Lower leg skin (tissue), 4 donors: ENCODE measurements around the gene HUNK. TPM values are rescaled to one million over a fixed set of nuclear protein-coding genes. Genes with fewer than 3 reads are reported as not detected.
A peak's percentile ranks its signal among the peaks of the same experiment; 100 is the strongest.

Source experiments
- DNase-seq, 2 donors: peaks; one replicate each; pipeline ENCODE4 v3.0.0-alpha.2; 2019; ENCODE audit warnings: low spot score in 2 of 2
- H3K4me3 ChIP-seq: fragments of 200-600 bp; sonication (generic); 2 replicates; pipeline ENCODE4 v1.5.1; 2017; ENCODE audit warnings: mild to moderate bottlenecking, low read depth; ENCODE audit not compliant: poor library complexity, severe bottlenecking
- POLR2A ChIP-seq, 2 donors: fragments of 450-650 bp; IDR thresholded peaks; one replicate each; pipeline ENCODE4 v1.6.1; 2016 to 2017; ENCODE audit warnings: antibody characterized with exemption in 2 of 2, mild to moderate bottlenecking in 1 of 2, moderate library complexity in 1 of 2
- WGBS, 2 donors: methylation state at CpG; one replicate each; pipeline ENCODE4 v1.1.5; 2018; 5-methylcytosine and 5-hydroxymethylcytosine counted together
- intact Hi-C: fragments of 100-400 bp; cut with DNase I; formaldehyde crosslinking; loops from one replicate; pipeline ENCODE4 v1.15.0; 2023; ENCODE audit warnings: low total_unique reads
- total RNA-seq, 4 donors: library from RNA; depleted of rRNA; stranded (reverse); fragments of >200 nt; gene quantifications; one replicate each; pipeline ENCODE4 v1.1.0, GENCODE V29; 2016
- TF ChIP-seq, protein P1 (sequence below), 3 donors: fragments of 450-650 bp; IDR thresholded peaks; one replicate each; pipeline ENCODE4 v1.5.1; 2016; ENCODE audit warnings: antibody characterized with exemption in 3 of 3, mild to moderate bottlenecking in 3 of 3, moderate library complexity in 2 of 3

Gene HUNK
- total RNA-seq, 4 donors from 2014 or later: 2.8 to 4.0 (median 3.5) TPM

- DNase-seq: no peak
- WGBS, 2 donors: 93 to 98% methylated on average over 3 of the region's 3 CpGs
- TF ChIP-seq POLR2A (IDR thresholded peaks at IDR 0.05): no peak
- TF ChIP-seq, protein P1, sequence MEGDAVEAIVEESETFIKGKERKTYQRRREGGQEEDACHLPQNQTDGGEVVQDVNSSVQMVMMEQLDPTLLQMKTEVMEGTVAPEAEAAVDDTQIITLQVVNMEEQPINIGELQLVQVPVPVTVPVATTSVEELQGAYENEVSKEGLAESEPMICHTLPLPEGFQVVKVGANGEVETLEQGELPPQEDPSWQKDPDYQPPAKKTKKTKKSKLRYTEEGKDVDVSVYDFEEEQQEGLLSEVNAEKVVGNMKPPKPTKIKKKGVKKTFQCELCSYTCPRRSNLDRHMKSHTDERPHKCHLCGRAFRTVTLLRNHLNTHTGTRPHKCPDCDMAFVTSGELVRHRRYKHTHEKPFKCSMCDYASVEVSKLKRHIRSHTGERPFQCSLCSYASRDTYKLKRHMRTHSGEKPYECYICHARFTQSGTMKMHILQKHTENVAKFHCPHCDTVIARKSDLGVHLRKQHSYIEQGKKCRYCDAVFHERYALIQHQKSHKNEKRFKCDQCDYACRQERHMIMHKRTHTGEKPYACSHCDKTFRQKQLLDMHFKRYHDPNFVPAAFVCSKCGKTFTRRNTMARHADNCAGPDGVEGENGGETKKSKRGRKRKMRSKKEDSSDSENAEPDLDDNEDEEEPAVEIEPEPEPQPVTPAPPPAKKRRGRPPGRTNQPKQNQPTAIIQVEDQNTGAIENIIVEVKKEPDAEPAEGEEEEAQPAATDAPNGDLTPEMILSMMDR (IDR thresholded peaks at IDR 0.05): no peak
Measured at GRCh38 chr21:32009263-32009662, 136.4 kb downstream of the HUNK start.

DNA sequence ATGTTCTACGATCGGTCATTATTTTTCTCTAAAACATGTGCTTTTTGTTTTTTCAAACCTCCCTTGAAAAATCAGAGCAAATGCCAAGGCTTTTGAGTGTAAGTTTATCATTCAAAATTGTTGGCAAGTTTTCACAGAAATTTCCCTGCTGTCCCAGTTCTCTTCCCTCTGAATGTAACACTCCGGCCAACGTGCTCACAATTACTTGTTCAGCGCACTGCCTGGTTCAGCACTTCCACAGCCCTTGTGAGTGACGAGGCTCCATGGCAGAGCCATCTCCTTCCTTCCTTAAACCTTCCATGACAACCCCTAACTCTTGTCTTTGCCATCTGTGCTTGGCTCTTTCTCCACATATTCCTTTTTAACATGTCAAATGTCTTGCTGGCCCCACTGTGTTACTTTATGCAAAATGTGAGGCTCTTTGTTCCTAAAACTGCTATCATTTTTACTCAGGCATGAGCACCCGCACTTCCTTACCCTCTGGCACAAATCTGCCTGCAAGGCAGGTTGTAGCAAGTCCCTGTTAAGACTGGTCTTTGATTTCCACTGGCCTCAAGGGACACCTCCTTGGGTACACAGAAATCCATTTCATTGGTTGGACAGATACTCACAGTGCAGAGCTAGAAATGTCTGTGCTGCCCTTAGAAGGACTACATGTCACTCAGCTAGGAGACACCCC lies 142.8 kb downstream of the HUNK start:
- 36 to 43% methylated on average over 7 of the region's 7 CpGs for WGBS, 2 donors
- TF ChIP-seq, protein P1 (IDR thresholded peaks at IDR 0.05): no peak
- TF ChIP-seq POLR2A (IDR thresholded peaks at IDR 0.05): no peak
- intact Hi-C loops: no loop called here
- no peak overlapping the region for H3K4me3 ChIP-seq
- DNase-seq: no peak

More at GRCh38 chr21:32009263-32009662, 136.4 kb downstream of the HUNK start:
- intact Hi-C loops: no loop called here
- H3K4me3 ChIP-seq: no peak overlapping the region

- WGBS, 2 donors: 91% methylated on average over 3 of the region's 3 CpGs
- intact Hi-C loops: no loop called here
- TF ChIP-seq, protein P1 (IDR thresholded peaks at IDR 0.05): no peak
- no peak for TF ChIP-seq POLR2A (IDR thresholded peaks at IDR 0.05)
- H3K4me3 ChIP-seq: no peak overlapping the region
- no peak for DNase-seq
Measured at GRCh38 chr21:32018381-32018780, 145.6 kb downstream of the HUNK start.

- intact Hi-C loops: no loop called here
- DNase-seq: no peak
- WGBS, 2 donors: 63 to 77% methylated on average over 4 to 5 of the region's 5 CpGs
- H3K4me3 ChIP-seq: no peak overlapping the region
- no peak for TF ChIP-seq POLR2A (IDR thresholded peaks at IDR 0.05)
- TF ChIP-seq, protein P1 (IDR thresholded peaks at IDR 0.05): no peak
Measured at GRCh38 chr21:32020564-32020963, 147.7 kb downstream of the HUNK start.

DNA sequence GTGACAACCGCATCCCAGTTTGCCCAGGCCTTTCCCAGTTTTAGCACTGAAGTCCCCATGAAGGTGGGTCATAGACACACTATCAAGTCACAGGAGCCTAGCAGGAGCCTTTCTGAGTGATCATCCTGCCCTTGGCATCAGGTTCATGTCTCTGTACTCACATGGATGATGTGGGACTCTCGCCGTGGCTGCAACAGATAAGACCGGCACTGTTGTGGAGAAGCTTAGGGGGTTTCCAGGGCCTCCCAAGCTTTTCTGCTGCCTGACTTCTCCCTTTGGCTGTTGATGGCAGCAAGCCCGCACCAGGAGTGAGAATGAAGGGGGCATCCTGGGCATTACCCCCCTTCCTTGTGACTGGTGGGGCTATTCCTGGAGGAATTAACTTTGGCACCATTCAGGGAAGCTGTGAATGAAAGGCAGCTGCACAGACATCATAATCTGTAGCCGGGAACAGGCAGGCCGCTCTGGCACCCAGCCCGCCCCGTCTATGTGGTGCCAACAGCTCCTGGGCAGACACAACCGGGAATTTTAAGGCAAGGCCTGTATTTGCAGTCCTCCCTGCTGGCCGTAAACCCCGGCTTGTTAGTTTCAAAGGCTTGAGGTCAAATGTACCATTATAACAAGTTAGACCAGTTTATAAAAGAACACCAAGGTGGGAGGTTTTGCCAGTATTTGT lies 148.6 kb downstream of the HUNK start:
- 31 to 51% methylated on average over 12 of the region's 12 CpGs for WGBS, 2 donors
- peak in 1 of 2 donors; percentile 25 for DNase-seq
- intact Hi-C loops: no loop called here
- TF ChIP-seq, protein P1 (IDR thresholded peaks at IDR 0.05): no peak
- no peak for TF ChIP-seq POLR2A (IDR thresholded peaks at IDR 0.05)
- no peak overlapping the region for H3K4me3 ChIP-seq
